Measurements from ENCODE around the gene MTFR1L.

DNA sequence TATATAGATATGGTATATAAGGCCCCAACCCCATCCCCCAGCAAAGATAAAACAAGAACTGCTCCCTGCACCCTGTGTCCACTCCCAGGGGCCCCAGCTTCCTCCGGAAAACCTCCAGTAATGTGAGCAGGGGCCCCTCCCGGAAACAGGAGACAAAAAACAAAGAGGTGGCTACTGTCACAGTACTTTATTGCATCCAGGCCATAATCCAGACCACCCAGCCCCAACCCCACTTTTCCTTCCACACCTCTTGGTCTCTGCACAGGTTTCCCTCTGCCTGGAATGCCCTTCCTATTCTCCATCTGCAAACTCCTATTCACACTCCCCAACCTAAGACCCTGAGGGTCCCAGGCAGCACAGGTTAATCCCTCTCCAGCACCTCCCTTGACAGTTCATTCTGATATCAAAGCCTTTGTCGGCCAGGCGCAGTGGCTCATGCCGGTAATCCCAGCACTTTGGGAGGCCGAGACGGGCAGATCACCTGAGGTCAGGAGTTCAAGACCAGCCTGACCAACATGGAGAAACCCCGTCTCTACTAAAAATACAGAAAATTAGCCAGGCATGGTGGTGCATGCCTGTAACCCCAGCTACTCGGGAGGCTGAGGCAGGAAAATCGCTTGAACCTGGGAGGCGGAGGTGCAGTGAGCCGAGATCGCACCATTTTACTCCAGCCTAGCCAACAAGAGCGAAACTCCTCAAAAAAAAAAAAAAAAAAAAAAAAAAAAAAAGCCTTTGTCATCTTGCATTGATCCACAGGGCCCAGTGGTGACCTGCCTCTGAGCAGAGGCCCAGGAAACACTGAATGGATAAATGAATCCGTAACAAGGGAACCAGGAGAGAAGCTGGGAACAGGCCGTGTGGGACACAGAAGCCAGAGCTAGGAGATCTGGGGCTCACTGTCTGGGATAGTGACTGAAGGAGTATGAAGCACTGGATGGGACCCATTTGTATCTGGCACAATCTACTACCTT is 41.8 kb downstream of the MTFR1L start:
- TF ChIP-seq, protein P1, sequence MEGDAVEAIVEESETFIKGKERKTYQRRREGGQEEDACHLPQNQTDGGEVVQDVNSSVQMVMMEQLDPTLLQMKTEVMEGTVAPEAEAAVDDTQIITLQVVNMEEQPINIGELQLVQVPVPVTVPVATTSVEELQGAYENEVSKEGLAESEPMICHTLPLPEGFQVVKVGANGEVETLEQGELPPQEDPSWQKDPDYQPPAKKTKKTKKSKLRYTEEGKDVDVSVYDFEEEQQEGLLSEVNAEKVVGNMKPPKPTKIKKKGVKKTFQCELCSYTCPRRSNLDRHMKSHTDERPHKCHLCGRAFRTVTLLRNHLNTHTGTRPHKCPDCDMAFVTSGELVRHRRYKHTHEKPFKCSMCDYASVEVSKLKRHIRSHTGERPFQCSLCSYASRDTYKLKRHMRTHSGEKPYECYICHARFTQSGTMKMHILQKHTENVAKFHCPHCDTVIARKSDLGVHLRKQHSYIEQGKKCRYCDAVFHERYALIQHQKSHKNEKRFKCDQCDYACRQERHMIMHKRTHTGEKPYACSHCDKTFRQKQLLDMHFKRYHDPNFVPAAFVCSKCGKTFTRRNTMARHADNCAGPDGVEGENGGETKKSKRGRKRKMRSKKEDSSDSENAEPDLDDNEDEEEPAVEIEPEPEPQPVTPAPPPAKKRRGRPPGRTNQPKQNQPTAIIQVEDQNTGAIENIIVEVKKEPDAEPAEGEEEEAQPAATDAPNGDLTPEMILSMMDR (conservative IDR thresholded peaks at IDR 0.05 in 1 of 2, IDR thresholded peaks at IDR 0.05 in 1 of 2; ENCODE audit: low read depth in 1 of 2, low read length in 2 of 2) = no peak
- TF ChIP-seq EZH2 (IDR thresholded peaks at IDR 0.05; ENCODE audit: low read length, missing control alignments) = no peak
